Liver (tissue), 3 donors: Measurements from ENCODE around the gene TNFSF4.

Source experiments
- ATF3 ChIP-seq: IDR thresholded peaks from 2 replicates; pipeline ENCODE4 v1.6.1; 2016; ENCODE audit warnings: antibody characterized with exemption
- CTCF ChIP-seq: fragments of 150-350 bp; IDR thresholded peaks from 2 replicates; pipeline ENCODE4 v1.5.1; 2017; ENCODE audit warnings: improper control_type of control experiment, low read depth, low read length; ENCODE audit not compliant: missing input control
- EGR1 ChIP-seq, 2 donors: IDR thresholded peaks; 2 replicates each; pipeline ENCODE4 v1.6.1; 2016 to 2018; ENCODE audit warnings: antibody characterized with exemption in 2 of 2, low read depth in 2 of 2
- GABPA ChIP-seq, 2 donors: IDR thresholded peaks in 1 of 2; conservative IDR thresholded peaks in 1 of 2; 2 replicates each; pipeline ENCODE4 v1.6.1; 2016; ENCODE audit warnings: antibody characterized with exemption in 2 of 2, mild to moderate bottlenecking in 1 of 2, moderate library complexity in 1 of 2
- HNF4A ChIP-seq, 2 donors: conservative IDR thresholded peaks; 2 replicates each; pipeline ENCODE4 v1.6.1; 2016; ENCODE audit warnings: antibody characterized with exemption in 2 of 2, mild to moderate bottlenecking in 2 of 2
- HNF4G ChIP-seq: IDR thresholded peaks from 2 replicates; pipeline ENCODE4 v1.6.1; 2016; ENCODE audit warnings: antibody characterized with exemption
- JUND ChIP-seq, 2 donors: IDR thresholded peaks; 2 replicates each; pipeline ENCODE4 v1.6.1; 2016; ENCODE audit warnings: antibody characterized with exemption in 2 of 2
- MAX ChIP-seq: IDR thresholded peaks from 2 replicates; pipeline ENCODE4 v1.6.1; 2016; ENCODE audit warnings: antibody characterized with exemption
- RAD21 ChIP-seq, 2 donors: IDR thresholded peaks; 2 replicates each; pipeline ENCODE4 v1.6.1; 2016; ENCODE audit warnings: antibody characterized with exemption in 2 of 2, mild to moderate bottlenecking in 2 of 2
- SP1 ChIP-seq: IDR thresholded peaks from 2 replicates; pipeline ENCODE4 v1.6.1; 2018; ENCODE audit warnings: antibody characterized with exemption, mild to moderate bottlenecking
- TAF1 ChIP-seq: conservative IDR thresholded peaks from 2 replicates; pipeline ENCODE4 v1.6.1; 2016; ENCODE audit warnings: antibody characterized with exemption, mild to moderate bottlenecking
- TF ChIP-seq, protein P1 (sequence below): IDR thresholded peaks from 2 replicates; pipeline ENCODE4 v1.6.1; 2016; ENCODE audit warnings: antibody characterized with exemption, mild to moderate bottlenecking
- donor health status: healthy.
- donor health status: healthy.

GRCh38 chr1:173208146-173208545 lies 1.0 kb upstream of the TNFSF4 start:
- TF ChIP-seq CTCF (no peak), RAD21 (IDR thresholded peaks at IDR 0.05) (no peak), GABPA (IDR thresholded peaks at IDR 0.05 in 1 of 2, conservative IDR thresholded peaks at IDR 0.05 in 1 of 2) (no peak), SP1 (no peak), HNF4A (conservative IDR thresholded peaks at IDR 0.05) (no peak), MAX (no peak), EGR1 (IDR thresholded peaks at IDR 0.05; ENCODE audit: low read depth in 2 of 2) (no peak), TAF1 (no peak), ATF3 (no peak), JUND (IDR thresholded peaks at IDR 0.05) (no peak), HNF4G (no peak)
- TF ChIP-seq, protein P1, sequence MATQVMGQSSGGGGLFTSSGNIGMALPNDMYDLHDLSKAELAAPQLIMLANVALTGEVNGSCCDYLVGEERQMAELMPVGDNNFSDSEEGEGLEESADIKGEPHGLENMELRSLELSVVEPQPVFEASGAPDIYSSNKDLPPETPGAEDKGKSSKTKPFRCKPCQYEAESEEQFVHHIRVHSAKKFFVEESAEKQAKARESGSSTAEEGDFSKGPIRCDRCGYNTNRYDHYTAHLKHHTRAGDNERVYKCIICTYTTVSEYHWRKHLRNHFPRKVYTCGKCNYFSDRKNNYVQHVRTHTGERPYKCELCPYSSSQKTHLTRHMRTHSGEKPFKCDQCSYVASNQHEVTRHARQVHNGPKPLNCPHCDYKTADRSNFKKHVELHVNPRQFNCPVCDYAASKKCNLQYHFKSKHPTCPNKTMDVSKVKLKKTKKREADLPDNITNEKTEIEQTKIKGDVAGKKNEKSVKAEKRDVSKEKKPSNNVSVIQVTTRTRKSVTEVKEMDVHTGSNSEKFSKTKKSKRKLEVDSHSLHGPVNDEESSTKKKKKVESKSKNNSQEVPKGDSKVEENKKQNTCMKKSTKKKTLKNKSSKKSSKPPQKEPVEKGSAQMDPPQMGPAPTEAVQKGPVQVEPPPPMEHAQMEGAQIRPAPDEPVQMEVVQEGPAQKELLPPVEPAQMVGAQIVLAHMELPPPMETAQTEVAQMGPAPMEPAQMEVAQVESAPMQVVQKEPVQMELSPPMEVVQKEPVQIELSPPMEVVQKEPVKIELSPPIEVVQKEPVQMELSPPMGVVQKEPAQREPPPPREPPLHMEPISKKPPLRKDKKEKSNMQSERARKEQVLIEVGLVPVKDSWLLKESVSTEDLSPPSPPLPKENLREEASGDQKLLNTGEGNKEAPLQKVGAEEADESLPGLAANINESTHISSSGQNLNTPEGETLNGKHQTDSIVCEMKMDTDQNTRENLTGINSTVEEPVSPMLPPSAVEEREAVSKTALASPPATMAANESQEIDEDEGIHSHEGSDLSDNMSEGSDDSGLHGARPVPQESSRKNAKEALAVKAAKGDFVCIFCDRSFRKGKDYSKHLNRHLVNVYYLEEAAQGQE, result no peak
